ENCODE data around the gene MYOT.

The MYOT gene

DNA sequence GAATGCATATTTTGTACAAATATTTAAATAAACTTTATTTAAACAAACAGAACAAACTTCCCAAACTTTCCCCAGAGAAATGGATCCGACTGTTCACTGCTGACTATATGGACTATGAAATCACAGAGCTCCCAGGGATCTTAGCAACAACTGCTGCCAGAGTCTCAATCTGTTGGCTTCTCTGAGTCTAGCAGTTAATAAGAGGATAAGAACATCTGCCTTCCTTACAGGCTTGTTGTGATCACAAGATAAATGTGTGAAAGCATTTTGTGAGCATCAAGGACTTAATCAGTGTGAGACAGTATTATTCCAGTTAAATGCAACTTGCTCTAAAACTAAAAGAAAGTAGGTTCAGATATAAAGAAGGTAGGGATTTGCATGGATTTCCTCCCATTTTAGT is 31.4 kb upstream of the MYOT start:
- no peak for TF ChIP-seq FOXA1 (IDR thresholded peaks at IDR 0.05)
- TF ChIP-seq FOXK2 (IDR thresholded peaks at IDR 0.05), result no peak
- TF ChIP-seq SUZ12 (IDR thresholded peaks at IDR 0.05), result no peak
- TF ChIP-seq CTBP1 (IDR thresholded peaks at IDR 0.05; ENCODE audit: borderline replicate concordance), result no peak
- no peak for TF ChIP-seq NFRKB (IDR thresholded peaks at IDR 0.05)
- no peak for TF ChIP-seq L3MBTL2 (conservative IDR thresholded peaks at IDR 0.05)
- no peak for TF ChIP-seq TARDBP (IDR thresholded peaks at IDR 0.05)
- no peak for TF ChIP-seq HDGF (IDR thresholded peaks at IDR 0.05; ENCODE audit: borderline replicate concordance)
- no peak for TF ChIP-seq PKNOX1 (IDR thresholded peaks at IDR 0.05)
- POLR2A ChIA-PET, result interaction anchor here (1.1 kb wide), 1 partner anchor 53 kb away, joined by 3 read pairs; the partner anchor contains the start of gene PKD2L2
- no peak for DNase-seq (ENCODE audit: extremely low spot score)
- CTCF ChIA-PET, result no interaction called here

DNA sequence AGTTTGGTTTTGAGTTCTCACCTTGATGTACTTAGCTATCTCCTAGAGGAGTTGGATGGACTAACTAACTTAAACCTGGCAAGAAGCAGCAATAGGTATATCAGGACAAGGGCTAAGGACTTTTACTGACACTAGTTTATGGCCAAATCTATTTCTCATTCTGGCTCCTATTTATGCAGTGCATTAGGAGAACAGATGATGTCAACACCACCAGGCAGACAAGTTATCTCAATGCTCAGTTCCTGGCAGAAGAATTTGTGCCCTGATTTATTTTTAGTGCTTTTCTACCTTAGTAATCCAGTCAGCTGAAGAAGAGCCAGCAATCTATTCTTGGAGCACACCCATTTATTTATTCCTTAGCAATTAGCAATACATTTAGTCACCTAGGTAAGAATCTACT is 30.7 kb upstream of the MYOT start:
- CTCF ChIA-PET, result no interaction called here

GRCh38 chr5:137837491-137838394 is 29.9 kb upstream of the MYOT start:
- ChIA-PET CTCF (no interaction called here), POLR2A (interaction anchor here (1.0 kb wide), 1 partner anchor 52 kb away, joined by 4 read pairs; the partner anchor contains the start of gene PKD2L2)
- no peak for TF ChIP-seq NFRKB (IDR thresholded peaks at IDR 0.05)
- no peak for TF ChIP-seq HDGF (IDR thresholded peaks at IDR 0.05; ENCODE audit: borderline replicate concordance)
- no peak for TF ChIP-seq FOXA1 (IDR thresholded peaks at IDR 0.05)
- TF ChIP-seq PKNOX1 (IDR thresholded peaks at IDR 0.05), result no peak
- TF ChIP-seq BHLHE40 (IDR thresholded peaks at IDR 0.05; ENCODE audit: borderline replicate concordance), result no peak
- TF ChIP-seq ARNT (IDR thresholded peaks at IDR 0.05), result no peak
- no peak for TF ChIP-seq SP1 (IDR thresholded peaks at IDR 0.05)
- TF ChIP-seq ELF4 (IDR thresholded peaks at IDR 0.05), result no peak
- DNase-seq (ENCODE audit: extremely low spot score), result no peak

More for the DNA sequence above, 30.7 kb upstream of the MYOT start:
- POLR2A ChIA-PET, result no interaction called here
- TF ChIP-seq SP1 (IDR thresholded peaks at IDR 0.05), result no peak
- TF ChIP-seq BHLHE40 (IDR thresholded peaks at IDR 0.05; ENCODE audit: borderline replicate concordance), result no peak
- TF ChIP-seq L3MBTL2 (conservative IDR thresholded peaks at IDR 0.05), result no peak
- TF ChIP-seq FOXK2 (IDR thresholded peaks at IDR 0.05), result no peak
- no peak for TF ChIP-seq ELF4 (IDR thresholded peaks at IDR 0.05)
- TF ChIP-seq NFRKB (IDR thresholded peaks at IDR 0.05), result no peak
- no peak for TF ChIP-seq TARDBP (IDR thresholded peaks at IDR 0.05)
- TF ChIP-seq CTBP1 (IDR thresholded peaks at IDR 0.05; ENCODE audit: borderline replicate concordance), result no peak
- TF ChIP-seq FOXA1 (IDR thresholded peaks at IDR 0.05), result no peak
- no peak for TF ChIP-seq SUZ12 (IDR thresholded peaks at IDR 0.05)
- no peak for TF ChIP-seq ARNT (IDR thresholded peaks at IDR 0.05)
- no peak for TF ChIP-seq FOXM1 (IDR thresholded peaks at IDR 0.05; ENCODE audit: borderline replicate concordance)
- no peak for TF ChIP-seq HDGF (IDR thresholded peaks at IDR 0.05; ENCODE audit: borderline replicate concordance)
- no peak for TF ChIP-seq ZNF384 (IDR thresholded peaks at IDR 0.05)
- no peak for TF ChIP-seq LEF1 (IDR thresholded peaks at IDR 0.05; ENCODE audit: borderline replicate concordance)
- TF ChIP-seq PKNOX1 (IDR thresholded peaks at IDR 0.05), result no peak
- no peak for DNase-seq (ENCODE audit: extremely low spot score)

DNA sequence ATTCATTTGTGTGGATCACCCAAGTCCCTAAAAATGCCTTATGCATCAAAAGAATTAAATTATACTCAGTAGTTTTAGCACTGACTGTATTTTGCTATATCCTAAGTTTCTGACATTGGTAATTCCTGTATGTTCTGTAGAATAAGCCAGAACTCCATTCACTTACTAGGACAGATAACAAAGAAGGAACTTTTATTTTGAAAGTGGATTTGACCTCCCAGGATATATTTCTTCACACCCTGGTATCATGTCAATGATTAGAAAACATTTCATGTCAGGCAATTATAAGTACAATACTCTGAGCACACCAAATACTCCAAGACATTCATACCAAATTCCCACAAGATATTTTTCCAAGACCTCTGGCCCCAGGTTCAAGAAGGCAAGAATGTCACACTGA is 28.7 kb upstream of the MYOT start:
- CTCF ChIA-PET, result no interaction called here
- no peak for TF ChIP-seq SUZ12 (IDR thresholded peaks at IDR 0.05)
- TF ChIP-seq LEF1 (IDR thresholded peaks at IDR 0.05; ENCODE audit: borderline replicate concordance), result no peak
- no peak for TF ChIP-seq ELF4 (IDR thresholded peaks at IDR 0.05)
- no peak for TF ChIP-seq FOXM1 (IDR thresholded peaks at IDR 0.05; ENCODE audit: borderline replicate concordance)
- no peak for TF ChIP-seq BHLHE40 (IDR thresholded peaks at IDR 0.05; ENCODE audit: borderline replicate concordance)
- no peak for TF ChIP-seq PKNOX1 (IDR thresholded peaks at IDR 0.05)
- no peak for TF ChIP-seq FOXK2 (IDR thresholded peaks at IDR 0.05)
- TF ChIP-seq CTBP1 (IDR thresholded peaks at IDR 0.05; ENCODE audit: borderline replicate concordance), result no peak
- POLR2A ChIA-PET, result no interaction called here
- DNase-seq (ENCODE audit: extremely low spot score), result no peak

DNA sequence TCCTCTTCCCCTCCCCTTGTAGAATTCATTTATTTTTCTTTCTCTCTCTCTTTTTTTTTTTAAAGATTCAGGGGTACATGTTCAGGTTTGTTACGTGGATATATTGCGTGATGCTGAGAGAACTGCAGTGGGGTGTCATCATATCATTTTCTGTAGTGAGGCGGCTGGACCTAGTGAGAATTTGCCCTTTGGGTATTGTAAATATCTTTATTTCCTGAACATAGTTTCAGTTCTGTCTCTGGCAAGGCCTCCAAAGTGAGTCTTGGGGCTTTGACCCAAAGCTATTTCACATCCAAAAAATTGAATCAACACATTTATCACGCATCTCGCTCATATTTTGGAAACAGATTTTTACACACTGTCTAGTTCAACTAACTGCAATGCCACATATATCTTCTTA is 25.4 kb upstream of the MYOT start:
- POLR2A ChIA-PET, result interaction anchor here (1.2 kb wide), 1 partner anchor 47 kb away, joined by 6 read pairs; the partner anchor contains the start of gene PKD2L2
- no peak for DNase-seq (ENCODE audit: extremely low spot score)
- CTCF ChIA-PET, result no interaction called here
- TF ChIP-seq TARDBP (IDR thresholded peaks at IDR 0.05) (no peak), ARNT (IDR thresholded peaks at IDR 0.05) (no peak), LEF1 (IDR thresholded peaks at IDR 0.05; ENCODE audit: borderline replicate concordance) (no peak), HDGF (IDR thresholded peaks at IDR 0.05; ENCODE audit: borderline replicate concordance) (no peak), SP1 (IDR thresholded peaks at IDR 0.05) (no peak), PKNOX1 (IDR thresholded peaks at IDR 0.05) (no peak), ZNF384 (IDR thresholded peaks at IDR 0.05) (no peak), FOXK2 (IDR thresholded peaks at IDR 0.05) (no peak), L3MBTL2 (conservative IDR thresholded peaks at IDR 0.05) (no peak), SUZ12 (IDR thresholded peaks at IDR 0.05) (no peak), FOXA1 (IDR thresholded peaks at IDR 0.05) (no peak), FOXM1 (IDR thresholded peaks at IDR 0.05; ENCODE audit: borderline replicate concordance) (no peak), CTBP1 (IDR thresholded peaks at IDR 0.05; ENCODE audit: borderline replicate concordance) (no peak), BHLHE40 (IDR thresholded peaks at IDR 0.05; ENCODE audit: borderline replicate concordance) (no peak), ELF4 (IDR thresholded peaks at IDR 0.05) (no peak), NFRKB (IDR thresholded peaks at IDR 0.05) (no peak)

All from HEK293T (cell line).